HG03025 (cell line): ENCODE measurements around the gene TFF2.

ENCODE experiments used
- ATAC-seq: cut with Tn5 transposase; IDR thresholded peaks from one replicate; pipeline ENCODE4 v1.9.1; 2021; ENCODE audit warnings: mild to moderate bottlenecking, moderate library complexity; ENCODE audit not compliant: unreplicated experiment, low FRiP score

The TFF2 gene

DNA sequence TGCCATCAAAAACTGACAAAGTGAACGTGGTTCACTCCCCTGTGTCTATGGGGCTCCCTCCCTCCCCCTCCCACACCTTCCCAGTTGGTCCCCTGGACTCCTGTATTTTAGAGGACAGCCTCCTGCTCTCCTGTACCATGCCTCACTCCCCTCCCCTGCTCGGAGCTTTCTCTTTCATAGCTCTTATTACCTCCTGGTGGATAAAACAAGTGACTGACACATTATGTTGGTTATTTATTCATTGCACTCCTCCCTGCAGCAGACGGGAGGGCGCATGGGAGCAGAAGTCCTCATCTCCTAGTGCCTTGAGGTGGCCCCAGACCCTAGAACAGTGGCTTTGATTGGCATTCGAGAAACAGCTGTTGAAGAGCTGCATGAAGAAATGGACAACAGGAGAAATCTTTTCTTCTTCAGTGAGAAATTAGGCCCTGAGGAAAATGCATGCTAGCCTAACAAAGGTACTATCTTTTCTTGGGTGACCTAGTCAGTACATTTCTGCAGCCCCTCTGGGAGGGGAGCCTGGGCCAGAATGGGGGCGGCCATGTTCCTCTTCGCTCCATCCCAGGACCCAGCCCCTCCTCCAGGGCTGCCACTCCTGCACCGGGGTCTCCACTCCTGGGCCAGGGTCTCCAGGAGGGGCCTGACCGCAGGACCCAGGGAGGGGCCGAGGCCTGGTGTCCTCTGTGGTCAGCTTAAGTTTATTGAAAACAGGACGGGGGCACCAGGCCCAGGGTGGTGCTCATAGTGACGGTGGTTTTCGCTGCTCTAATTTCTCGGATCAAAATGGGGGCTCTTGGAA, 16.8 kb upstream of the TFF2 start:
- no peak for ATAC-seq

DNA sequence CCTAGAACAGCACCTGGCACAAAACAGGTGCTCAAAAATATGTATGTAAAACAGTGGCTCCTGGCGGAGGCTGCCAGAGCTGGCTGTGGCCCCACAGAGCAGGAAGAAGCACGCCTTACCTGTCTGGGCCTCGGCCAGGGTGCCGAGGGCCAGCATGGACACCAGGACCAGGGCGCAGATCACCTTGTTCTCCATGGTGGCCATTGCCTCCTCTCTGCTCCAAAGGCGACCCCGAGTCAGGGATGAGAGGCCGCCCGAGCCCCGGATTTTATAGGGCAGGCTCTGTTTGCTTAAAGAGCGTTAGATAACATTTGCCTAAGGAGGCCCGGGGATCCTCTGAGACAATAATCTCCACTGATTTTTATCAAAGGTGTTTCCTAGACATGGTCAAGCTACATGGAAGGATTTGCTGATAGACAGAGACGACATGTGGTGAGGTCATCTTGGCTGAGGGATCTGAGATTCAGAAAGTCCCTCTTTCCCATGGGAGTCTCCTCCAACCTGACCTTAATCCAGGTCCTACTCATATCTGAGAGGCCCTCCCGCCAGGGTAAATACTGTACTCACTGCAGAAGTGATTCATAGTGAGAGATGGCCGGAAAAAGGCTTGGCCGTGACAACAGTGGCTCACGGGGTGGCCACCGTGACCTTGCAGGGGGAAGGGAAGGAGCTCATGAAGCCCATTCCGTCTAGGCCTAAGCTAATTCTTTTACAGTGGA, 15.7 kb upstream of the TFF2 start, which contains the start of gene TFF1:
TSS of gene TFF1 (minus strand) at position 244 of the 719 bp plus-strand sequence. CDS start at position 204, 40 bp downstream.
- no peak for ATAC-seq

DNA sequence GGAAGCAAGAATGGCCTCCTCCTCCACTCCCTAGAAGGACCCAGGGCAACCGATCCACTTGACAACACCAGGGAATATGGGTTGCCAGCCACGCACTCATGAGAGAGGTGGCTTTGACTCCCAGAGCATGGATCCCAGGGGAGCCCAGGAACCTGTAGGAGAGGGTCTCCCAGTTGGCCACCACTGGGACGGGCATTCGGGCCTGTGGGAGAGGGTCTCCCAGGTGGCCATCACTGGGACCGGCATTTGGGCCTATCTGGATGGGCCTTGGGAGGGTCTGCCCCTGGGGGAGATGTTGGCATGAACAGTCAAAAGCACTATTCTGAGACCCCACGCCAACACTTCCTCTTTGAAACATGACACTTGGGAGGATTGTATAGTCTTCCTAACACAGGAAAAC, 15.0 kb upstream of the TFF2 start:
- no peak for ATAC-seq

DNA sequence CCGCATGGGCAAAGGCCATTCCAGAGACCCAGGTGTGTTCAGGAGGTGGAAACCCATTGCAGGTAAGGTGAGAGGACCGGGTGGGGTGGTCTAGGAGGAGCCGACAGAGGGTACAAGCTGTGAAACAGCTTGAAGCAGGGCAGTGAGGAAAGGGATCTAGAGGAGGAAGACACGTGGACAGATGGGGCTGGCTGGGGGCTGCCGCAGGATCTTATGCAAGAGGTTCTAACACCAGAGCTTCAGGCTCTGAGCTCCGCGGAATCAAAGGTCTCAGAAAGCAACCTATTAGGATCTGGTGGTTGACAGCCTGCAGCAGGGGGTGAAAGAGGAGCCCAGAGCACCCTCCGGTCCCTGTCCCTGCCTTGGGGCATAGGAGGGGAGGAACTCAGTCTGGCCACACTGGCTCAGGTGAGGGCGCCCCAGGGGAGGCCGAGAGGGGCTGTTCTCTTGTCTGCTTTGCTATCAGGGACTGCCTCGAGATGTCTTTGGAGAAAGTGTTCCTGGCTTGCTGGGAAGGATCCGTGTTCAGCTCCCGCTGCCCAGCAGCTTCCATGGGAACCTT, 13.6 kb upstream of the TFF2 start:
- no peak for ATAC-seq

DNA sequence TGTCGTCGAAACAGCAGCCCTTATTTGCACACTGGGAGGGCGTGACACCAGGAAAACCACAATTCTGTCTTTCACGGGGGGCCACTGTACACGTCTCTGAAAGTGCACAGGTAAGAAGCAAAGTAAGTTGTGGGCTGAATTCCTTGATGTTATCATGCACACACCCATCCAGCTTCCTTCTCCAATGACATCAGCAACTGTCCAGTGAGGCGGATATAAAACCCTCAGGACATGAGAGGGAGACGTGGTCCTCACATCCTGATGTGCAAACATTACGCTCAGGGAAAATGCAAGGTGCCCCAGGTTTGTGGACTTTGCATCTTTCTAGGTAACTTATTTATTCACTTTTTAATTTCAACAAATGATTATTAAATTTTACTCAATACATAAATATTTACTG, 12.5 kb upstream of the TFF2 start:
- ATAC-seq, result no peak

DNA sequence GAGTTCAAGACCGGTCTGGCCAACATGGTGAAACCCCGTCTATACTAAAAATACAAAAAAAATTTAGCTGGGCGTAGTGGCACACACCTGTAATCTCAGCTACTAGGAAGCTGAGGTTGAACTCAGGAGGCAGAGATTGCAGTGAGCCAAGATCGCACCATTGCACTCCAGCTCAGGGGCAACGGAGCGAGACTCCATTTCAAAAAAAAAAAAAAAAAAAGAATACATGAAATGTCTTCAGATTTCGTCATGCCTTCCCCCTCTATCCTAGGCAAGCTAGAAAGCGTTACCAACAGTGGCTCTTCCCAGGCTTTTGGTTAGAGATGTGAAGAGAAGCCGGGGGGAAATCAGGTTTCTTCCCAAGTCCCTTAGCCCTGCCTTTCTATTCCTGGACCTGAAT, 11.9 kb upstream of the TFF2 start:
- ATAC-seq, result no peak

GRCh38 chr21:42362198-42362597, 11.4 kb upstream of the TFF2 start:
- no peak for ATAC-seq

- no peak for ATAC-seq
These were observed 10.5 kb upstream of the TFF2 start for GRCh38 chr21:42361286-42361685.

DNA sequence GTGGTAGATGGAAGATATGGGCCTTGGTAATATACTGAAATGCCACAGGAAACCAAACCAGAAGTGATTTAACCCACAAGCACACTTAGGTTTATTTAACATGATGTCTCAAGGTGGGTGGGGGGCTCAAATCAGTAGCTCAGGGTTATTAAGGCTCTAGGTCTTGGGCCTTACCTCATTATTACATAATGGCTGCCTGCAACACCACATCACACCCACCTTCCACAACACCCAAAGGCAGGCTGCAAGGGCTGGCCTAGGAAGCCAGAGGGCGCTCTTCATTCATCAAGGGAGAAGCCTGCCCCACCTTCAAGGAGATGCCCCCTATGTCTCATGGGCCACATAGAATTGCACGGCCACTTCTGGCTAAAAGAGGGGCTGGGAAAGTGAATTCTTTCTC, 9.5 kb upstream of the TFF2 start:
- ATAC-seq, result no peak

GRCh38 chr21:42358937-42359336, 8.1 kb upstream of the TFF2 start:
- no peak for ATAC-seq

GRCh38 chr21:42358261-42358660, 7.5 kb upstream of the TFF2 start:
- no peak for ATAC-seq

- ATAC-seq, result no peak
These were observed 6.5 kb upstream of the TFF2 start for GRCh38 chr21:42357307-42357706.

DNA sequence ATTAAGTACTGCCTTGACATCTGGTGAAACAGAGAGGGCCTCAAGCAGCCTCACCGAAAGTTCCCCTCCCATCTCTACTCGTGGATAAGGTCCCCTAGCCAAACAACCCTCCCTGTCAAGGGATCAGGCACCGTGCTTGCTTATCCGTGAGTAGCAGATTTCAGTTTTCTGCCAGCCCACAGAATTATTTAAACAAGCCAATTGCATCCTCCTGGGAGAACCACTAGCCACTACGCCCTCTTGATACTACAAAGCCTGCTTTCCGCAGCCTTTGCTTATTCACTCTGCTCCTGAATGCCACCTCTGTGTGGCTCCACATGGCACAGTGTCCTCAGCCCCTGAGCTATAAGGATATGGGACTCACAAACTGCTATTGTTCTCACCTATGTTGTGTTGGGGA, 5.9 kb upstream of the TFF2 start:
- ATAC-seq, result no peak

GRCh38 chr21:42356046-42356445, 5.3 kb upstream of the TFF2 start:
- no peak for ATAC-seq

DNA sequence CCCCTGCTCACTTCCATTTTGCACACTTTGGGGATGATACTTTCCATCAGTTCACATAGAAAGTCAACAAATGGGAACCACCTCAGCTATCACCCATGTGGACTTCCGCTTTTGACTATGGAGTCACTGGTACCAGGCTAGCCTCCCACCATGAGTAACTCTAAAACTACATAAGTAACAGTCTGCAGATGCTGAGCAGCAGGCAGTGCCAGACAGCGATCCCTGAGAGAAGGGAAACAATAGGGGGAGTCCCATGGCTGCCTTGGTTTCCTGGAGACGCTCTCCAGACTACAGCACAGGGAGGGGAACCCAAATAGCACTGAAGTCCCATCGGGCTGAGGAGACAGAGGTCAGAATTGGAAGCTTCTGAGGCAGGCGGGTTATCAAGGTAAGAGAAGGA, 2.8 kb upstream of the TFF2 start:
- no peak for ATAC-seq

- no peak for ATAC-seq
These were observed 1.8 kb upstream of the TFF2 start for GRCh38 chr21:42352441-42353095.

- no peak for ATAC-seq
These were observed 1.0 kb upstream of the TFF2 start for GRCh38 chr21:42351626-42352440.

GRCh38 chr21:42350318-42350910, 380 bp downstream of the TFF2 start:
- no peak for ATAC-seq

DNA sequence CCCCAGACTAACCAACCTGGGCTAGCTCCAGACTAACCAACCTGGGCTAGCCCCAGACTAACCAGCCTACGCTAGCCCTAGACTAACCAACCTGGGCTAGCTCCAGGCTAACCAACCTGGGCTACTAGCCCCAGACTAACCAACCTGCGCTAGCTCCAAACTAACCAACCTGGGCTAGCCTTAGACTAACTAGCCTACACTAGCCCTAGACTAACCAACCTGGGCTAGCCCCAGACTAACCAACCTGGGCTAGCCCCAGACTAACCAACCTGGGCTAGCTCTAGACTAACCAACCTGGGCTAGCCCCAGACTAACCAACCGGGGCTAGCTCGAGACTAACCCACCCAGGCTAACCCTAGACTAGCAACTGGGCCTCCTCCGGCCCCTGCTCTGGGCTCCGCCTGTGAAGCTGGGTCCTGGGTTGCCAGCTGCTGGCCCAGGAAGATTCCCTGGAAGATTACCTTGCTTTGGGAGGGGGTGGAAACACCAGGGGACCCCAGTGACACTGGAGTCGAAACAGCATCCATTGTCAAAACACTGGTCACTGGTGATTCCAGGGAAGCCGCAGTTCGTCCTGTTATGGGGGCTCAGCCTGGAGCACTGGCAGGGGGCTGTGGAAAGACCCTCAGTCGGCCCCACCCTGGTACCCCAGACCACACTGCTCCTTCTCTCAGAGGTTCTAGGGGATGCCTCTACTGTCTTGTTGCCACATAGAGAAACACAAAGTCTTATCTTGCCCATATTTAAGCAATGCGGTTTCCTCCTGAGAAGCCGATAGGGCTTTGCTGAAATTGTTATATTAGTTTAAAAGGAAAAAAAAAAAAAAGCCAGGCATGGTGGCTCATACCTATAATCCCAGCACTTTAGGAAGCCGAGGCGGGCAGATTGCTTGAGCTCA, 1.1 kb downstream of the TFF2 start:
- no peak for ATAC-seq
